ENCODE results near the gene GPAM.
"Not testable (repeated sequence)": the region's sequence is repeated elsewhere in the genome, so short reads cannot be mapped to it uniquely, and the experiment has no call there.

The GPAM gene

GRCh38 chr10:112214298-112214926 lies 30.8 kb upstream of the GPAM start:
- no peak for DNase-seq

DNA sequence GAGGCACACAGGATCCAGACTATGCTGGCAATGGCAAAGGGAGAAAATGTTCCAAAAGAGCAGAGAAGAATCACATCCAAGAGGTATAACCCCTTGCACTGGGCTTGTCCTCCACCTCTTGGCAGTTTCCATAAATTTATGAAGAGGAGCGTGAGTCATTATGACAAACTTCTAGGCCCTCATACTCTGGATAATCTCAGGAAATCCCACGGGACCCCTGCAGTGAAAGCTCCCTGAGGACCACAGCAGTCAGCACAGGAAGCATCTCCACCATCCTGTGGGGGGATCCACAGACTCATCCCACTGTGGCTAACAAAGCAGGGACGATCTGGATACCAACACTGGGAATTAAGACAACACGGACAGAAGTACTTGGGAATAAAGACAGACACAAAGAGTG lies 30.3 kb upstream of the GPAM start:
- DNase-seq, result no peak

DNA sequence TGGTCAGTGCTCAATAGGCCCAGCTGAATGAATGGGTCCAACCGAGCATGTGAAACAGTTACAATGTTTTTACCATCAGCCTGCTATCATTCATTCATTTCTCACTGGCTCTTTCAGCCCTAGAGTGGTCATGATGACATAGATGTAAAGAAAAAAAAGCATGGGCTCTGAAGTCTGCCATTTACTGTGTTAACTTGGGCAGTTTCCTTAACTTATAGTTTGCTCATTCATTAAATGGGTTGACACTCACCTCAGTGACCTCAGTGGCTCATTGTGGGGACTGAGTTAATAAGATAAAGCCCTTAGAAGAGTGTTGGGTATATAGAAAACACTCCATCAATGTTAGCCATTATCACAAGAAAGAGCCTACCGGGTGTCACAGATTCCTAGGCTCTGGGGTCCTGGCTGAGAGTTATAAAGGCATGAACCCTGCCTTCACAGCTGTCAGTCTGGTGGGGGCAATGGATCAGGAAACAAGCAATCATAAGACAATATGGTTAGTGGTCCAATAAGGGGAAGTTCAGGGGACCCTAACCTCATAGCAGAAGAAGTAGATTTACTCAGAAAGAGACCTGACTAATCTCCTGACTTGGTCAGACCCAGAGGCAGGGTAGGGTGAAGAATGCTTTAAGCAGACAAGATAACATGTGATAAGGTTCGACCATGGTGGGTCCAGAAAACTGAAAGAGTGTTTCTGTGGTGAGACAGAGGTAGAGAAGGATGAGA lies 29.7 kb upstream of the GPAM start:
- no peak for DNase-seq

DNA sequence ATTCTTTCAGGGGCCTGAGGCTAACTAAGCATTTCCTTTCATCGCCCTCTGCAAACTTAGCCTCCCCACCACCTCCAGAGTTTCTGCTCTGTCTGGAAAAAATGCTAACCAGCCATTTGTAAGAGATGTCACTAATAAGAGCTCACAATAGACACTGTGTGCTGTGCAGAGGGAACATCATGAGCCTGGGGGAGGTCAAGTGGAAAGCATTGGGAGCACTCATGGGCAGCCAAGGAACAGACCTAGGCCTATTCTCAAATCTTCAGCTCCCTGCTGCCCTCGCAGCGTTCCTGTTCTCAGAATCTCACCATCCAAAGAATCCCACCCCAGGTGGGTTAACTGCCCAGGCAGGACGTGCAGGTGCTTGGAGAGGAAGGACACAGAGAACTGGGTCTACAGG lies 27.1 kb upstream of the GPAM start:
- no peak for DNase-seq

DNA sequence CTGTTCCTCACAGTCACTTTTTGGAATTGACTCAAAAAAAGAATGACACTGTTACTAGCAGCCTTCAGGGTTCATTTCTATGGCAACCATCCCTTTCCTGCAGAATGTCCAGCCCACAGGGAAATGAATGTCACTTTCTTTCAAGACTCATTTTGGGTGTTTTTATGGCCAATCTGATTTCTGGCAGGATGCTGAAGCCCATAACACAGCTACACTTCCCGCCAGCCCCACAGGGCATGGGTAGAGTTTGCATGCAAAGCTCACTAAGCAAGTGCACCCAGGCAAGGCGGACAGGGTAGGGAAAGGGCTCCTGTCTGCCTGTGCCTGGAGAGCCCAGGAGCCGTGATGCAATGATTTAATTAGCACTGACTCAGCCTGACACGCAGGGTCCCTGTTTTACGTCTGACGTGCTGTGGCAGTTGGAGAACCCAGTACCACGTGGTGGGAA lies 26.1 kb upstream of the GPAM start:
- DNase-seq, result no peak

DNA sequence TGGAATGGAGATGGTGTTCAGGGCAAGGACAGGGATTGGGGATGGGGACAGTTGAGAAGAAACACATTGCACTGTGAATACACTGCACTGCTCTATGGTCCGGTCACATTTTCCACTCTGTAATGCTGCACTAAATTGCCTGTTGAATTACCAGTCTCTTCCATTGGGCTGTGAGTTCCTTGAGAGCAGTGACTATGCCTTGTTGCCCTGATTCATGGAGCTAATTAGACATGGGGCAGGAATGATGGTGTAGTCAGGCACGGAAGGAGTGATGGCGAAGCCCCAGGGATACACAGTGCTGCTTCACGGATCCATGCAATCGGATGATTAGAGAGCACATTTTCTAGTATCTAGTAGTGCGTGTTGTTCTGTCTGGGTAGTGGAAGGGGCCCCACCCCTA lies 25.4 kb upstream of the GPAM start:
- no peak for DNase-seq

DNA sequence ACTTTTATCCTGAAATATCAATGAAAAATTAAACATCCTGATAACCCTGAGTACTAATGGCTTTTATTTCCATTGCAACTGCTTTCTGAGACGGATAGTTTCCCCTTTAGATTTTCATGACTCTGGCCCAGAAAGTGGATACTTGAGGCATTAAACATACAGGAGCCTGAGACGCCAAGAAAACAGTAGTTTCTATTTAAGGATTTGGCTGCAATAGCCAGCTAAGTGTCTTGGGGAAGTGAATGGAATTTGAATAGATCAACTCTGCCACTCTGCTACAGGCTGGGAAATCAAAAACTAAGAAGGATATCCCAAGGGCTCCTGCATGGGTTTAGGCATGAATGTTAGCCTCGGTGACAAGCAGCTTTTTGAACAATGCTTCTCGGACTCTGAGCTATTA lies 24.7 kb upstream of the GPAM start:
- DNase-seq, result no peak

GRCh38 chr10:112203328-112204076 lies 19.9 kb upstream of the GPAM start:
- no peak for DNase-seq

GRCh38 chr10:112202561-112203241 lies 19.1 kb upstream of the GPAM start:
- DNase-seq, result no peak

DNA sequence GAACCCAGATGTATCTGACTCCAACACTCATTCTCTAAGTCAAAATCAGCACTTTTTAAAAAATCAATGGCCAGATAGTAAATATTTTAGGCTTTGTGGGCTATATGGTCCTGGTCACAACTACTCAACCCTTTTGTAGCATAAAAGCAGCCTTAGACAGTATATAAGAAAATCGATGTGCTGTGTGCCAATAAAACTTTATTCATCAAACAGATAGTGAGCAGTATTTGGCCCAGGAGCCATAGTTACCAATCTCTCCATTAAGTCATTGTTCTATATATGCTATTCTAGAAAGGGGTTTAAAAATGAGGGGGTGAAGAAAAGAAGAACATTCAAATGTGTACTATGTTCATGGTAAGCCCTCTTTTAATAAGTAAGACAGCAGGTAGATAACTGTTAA lies 18.5 kb upstream of the GPAM start:
- DNase-seq, result no peak

DNA sequence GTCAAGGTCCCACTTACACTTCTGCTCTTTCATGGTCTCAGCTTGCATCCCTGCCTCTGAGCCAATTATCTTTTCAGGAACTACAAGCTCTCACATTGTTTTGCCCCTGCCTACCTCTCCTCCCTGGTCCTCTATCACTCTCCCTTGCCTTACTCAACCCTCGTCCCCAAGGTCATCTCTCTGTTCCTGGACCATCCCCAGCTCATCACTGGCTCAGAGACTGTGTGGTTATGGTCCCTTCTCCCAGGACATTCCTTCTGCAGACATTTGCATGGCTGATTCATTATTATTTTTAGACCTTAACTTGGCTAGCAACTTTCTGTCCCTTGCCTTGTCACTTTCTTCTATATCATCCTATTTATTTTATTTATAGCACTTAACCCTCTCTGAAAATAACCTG lies 17.8 kb upstream of the GPAM start:
- DNase-seq, result no peak

DNA sequence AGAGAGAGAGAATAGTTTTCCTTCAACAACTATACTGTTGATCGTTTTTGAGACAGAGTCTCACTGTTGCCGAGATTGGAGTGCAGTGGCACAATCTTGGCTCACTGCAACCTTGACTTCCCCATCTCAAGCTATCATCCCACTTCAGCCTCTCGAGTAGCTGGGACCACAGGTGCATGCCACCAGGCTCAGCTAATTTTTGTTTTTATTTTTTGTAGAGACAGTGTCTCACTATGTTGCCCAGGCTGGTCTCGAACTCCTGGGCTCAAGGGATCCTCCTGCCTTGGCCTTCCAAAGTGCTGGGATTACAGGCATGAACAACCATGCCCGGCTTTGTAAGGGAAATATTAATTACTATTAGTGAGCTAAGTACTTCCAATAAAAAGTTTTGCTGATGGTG lies 16.7 kb upstream of the GPAM start:
- DNase-seq, result not testable (repeated sequence)

GRCh38 chr10:112197662-112198061 lies 14.1 kb upstream of the GPAM start:
- DNase-seq, result not testable (repeated sequence)

- no peak for DNase-seq
Measured at GRCh38 chr10:112195224-112195623, 11.7 kb upstream of the GPAM start.

DNA sequence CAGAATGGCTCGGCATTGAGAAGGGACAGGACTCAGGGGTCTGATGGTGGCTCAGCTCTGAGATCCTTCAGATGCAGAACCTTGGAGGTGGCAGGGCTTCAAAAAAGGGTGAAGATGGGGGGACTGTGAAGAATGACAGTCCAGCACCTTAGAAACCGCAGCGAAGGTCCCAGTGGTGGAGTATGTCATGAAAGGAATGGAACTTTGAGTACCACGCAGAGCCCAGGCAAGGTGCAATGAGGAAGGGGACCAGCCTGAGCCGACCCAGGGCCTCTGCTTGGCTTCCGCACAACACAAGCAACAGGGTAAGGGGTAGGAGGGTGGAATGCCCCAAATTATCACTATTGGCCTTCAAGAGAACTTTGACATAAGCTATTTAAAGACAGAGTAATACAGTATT lies 8.2 kb upstream of the GPAM start:
- no peak for DNase-seq

GRCh38 chr10:112191041-112191590 lies 7.6 kb upstream of the GPAM start:
- DNase-seq, result no peak

- no peak for DNase-seq
Measured at GRCh38 chr10:112189465-112189864, 5.9 kb upstream of the GPAM start.

DNA sequence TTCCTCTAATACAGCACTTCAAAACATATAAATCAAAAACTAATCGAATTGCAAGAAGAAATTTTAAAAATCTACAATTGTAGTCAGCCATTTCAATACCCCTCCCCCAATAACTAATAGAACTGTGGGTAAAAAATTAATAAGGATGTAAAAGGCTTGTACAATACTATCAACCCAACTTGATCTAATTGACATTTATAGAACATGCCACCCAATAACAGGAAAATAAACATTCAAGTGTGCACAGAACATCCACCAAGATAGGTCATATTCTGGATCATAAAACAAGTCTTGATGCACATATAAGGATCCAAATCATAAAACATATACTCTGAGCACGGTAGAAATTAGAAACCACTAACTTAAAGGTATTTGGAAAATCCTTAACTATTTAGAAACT lies 4.0 kb upstream of the GPAM start:
- DNase-seq, result no peak

GRCh38 chr10:112185959-112186358 lies 2.4 kb upstream of the GPAM start:
- no peak for DNase-seq

DNA sequence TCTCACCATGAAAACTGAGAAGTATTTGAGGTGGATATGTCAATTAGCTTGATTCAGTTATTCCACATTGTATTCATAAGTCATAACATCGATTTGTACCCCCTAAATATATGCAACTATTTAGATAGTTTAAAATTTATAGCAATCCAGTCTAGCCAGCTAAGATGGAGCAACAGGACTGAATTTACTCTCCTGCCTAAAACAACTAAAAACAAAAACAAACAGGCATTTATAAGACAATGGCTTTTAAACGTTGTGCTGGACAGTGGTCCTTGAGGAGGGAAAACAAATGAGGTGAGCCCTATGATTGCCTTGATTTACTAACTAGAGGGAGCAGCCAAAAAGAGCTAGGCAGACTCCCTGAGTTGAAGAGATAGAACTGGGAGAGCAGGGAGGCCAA lies 814 bp upstream of the GPAM start:
- no peak for DNase-seq

DNA sequence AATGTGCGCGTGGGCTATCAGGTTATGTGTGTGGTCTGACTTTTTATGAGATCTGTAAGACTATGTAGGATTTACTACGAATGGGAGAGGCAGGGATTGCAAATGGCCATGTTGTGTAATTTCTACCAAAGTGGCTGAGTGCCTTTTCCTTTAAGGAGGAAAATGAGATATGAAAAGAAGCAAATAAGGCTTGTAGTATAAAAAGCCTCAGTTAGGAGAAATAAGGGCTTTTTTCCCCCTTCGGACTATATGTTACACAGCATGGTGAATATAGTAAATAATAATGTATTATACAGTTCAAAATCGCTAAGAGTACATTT lies 447 bp upstream of the GPAM start:
- DNase-seq, result no peak

GRCh38 chr10:112182784-112183328 lies 709 bp downstream of the GPAM start:
- DNase-seq, result no peak

GRCh38 chr10:112177247-112177646 lies 6.3 kb downstream of the GPAM start:
- no peak for DNase-seq

Data from NCI-H1930 (cell line).